GM19193 (cell line): ENCODE measurements around the gene LGR5.

ENCODE experiments used
- POLR2A ChIP-seq: IDR thresholded peaks from 4 replicates; pipeline ENCODE4 v1.6.1; 2011; ENCODE audit not compliant: insufficient read depth, insufficient read length; ENCODE audit errors: extremely low read depth

LGR5 gene

DNA sequence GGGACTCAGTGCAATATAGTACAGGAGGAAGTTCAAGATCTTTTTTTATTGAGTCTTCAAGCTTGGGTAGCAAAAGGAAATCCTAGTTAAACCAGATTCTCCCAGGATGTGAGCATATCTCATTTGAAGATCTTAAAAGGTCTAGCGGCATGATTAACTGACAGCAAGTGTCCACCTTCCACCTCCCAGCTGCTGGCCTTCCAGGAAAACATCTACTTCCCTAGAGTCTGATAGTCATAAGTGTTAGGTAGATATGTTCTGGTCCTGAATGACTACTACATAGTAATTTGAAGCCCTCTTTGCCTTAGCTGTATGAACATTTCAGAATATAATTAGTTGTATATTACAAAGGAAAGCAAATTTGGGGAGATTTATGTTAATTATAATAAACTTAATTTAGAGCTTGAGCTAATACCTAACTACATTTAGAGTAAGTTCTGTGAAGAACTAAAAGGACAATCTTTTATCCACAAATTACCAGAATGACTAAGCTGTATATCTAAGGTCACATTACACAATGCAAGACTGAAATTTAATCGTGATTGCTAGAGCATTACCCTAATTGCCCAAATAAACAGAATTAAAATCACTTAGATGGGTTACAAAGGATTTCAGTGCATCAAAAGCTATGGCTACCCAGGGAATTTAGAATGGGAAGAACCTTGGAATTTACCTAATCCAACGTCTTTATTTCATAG, 9.9 kb downstream of the LGR5 start:
- no peak for TF ChIP-seq POLR2A

DNA sequence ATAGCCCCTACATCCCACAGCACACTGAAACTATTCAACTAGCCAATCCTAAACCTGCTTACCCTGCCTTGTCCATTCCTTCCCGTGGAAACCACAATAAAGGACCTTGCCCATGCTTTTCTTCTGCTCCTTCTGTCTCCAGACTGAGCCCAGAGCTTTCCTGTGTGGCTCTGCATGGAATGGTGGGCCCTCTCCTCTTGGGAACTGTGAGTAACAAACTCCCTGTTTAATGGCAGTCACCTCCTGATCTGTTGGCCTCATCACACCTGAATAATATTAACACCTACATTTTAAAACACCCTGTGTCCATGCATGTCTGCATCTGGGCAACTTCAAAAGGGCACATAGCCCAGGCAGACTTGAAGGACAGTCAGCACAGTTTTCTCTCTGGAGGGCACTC, 12.4 kb downstream of the LGR5 start:
- no peak for TF ChIP-seq POLR2A

DNA sequence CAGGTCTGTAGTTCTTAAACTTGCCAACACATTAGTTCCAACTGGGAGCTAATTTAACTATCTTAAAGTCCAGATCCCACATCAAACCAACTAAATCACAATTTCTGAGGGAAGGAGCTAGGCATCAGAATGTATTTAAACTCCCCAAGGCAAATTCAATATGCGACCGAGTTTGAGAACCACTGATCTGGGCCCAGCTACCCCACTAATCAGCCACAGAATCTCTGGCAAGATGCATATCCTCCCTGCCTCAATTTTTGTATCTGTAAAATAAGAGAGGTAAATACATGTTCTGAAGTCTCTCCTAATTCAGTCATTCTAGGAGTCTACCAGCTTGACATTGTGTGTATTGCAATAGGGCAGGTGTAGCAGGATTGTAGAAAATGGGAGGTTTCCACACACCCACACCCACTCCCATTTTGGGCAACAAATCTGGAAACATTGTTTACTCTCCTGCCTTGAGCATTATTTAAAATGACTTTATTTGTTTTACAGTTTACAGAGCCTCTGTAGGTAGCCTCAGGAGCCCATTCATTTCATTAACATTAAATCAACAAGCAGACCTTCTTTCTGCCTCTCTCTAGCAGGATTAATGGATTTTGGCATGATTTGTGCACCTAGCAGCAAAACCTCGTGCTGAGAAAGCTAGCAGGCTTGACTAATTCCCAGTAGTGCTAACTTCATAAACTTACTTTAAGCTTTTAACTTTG, 15.6 kb downstream of the LGR5 start:
- no peak for TF ChIP-seq POLR2A

DNA sequence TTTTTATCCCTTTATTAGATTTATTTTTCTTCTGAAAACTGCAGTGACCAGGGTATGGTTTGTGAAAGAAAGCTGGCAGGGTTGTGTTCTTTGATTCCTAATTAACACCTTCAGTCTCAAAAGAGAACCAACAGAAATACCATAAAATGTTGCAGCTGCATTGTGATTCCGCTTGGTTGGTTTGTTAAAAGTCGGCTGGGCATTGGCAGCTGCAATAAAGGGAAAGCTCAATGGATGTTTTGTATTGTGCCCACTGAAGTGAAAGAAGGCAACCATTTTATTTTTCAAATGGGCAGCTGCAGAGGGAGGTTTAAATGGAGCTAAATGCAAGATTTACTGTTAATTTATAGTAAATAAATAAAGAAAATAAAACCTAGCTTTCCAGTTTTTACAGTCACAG, 16.7 kb downstream of the LGR5 start:
- TF ChIP-seq POLR2A, result no peak

DNA sequence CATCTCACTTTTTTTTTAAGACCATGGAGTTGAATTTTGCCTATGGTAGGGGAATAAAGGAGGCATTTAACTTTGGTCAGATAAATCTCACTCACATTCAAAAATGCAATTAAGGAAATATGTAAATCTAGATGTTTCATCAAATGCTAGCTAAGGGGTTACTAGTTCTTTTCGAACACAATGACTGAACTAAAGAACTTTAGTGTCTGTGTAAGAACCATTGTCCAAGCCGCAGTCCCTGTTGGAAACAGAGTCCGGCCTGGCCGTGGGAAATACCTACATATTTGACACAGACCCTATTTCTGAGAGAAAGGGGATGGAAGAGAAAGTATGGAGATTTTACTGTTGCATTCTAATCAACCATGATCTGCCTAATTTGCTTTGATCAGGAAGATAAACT, 17.4 kb downstream of the LGR5 start:
- TF ChIP-seq POLR2A, result no peak

DNA sequence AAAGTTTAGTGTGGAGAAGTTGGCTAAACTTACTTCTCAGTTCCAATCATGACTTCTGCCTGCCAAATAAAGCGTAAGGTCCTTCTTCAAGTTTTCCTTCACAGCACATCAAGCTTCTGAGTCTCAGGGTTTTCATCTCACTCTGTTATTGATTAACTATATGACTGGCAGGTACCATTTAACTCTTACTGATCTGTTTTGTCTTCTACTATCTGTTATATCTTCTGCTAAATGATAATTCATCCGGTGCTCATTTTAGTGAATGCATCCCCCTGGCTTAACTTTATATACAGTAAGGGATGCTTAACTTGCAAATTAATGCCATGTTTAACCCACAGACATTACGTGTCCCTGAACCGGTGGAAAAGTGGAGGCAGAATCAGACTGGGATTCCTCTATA, 20.7 kb downstream of the LGR5 start:
- TF ChIP-seq POLR2A, result no peak

DNA sequence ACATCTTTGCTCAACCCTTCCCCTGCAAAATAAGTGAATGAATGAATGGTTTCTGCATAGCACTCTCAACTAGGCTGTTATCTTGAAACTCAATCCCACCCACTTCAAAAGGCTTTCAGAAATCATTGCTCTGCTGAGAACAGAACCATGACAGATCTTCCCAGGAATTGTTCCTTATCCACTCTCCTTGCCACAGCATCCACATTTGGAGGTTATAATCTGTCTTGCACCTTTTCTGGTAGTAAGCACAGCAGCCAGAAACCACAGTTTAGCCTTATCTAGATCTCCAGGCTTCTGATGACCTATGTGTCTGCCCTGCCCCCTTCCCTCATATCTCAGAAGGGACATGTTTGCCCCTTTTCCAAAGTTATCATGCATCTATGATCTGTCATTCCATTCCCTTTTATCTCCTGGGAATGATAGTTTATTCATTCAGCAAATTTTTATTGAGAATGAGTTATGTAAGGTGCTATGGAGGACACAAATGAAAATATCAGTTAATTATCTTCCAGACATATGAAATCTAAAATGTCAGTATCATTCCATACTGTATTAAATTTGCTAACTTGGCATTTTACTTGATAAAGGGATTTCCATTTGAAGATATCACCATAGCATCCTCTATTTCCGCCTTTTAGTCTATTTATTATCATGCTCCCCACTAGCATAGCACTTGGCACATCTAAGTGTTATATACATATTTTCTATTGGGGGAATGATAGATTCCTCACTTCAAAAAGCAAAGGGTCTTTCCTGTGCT, 21.4 kb downstream of the LGR5 start:
- TF ChIP-seq POLR2A, result no peak

DNA sequence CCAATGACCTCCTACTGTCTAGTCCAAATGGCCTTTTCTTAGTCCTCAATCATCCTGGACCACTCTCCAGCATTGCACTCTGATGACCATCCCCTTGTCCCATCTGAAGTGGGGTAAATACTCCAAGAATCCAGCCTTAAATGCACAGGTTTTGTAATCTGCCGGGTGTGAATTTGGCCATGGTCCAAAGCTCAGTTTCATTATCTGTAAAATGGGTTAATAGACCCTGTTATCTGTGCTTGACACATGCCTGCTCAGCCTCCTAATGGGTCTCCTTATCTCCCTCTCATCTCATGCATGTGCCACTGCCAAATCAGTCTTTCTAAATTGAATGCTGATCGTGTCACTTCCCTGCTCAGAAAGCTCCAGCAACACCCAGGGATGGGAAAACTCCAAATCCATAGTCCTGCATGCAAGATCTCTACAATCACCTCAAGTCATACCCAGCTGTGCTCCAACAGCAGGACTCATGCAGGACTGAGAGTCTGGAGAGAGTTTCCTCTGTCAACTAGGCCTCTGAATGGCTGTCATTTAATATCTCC, 22.3 kb downstream of the LGR5 start:
- no peak for TF ChIP-seq POLR2A

DNA sequence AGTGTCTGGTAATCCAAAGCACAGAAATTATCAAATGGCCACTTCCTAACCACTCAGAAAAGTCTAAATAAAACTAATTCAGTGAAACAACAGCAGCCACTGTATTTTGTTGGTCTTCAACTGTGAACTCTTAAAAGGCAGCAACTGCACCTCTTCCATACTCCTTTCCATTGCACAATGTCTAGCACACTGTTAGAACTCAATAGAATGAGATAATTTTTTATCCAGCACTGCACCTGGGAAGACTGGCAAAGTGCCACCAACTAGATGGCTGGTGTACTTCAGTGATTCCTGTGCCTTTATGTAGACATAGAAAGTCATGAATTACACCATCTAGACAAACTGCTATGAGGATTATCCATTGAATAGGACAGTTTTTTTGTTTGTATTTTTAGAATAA, 26.2 kb downstream of the LGR5 start:
- TF ChIP-seq POLR2A, result no peak

DNA sequence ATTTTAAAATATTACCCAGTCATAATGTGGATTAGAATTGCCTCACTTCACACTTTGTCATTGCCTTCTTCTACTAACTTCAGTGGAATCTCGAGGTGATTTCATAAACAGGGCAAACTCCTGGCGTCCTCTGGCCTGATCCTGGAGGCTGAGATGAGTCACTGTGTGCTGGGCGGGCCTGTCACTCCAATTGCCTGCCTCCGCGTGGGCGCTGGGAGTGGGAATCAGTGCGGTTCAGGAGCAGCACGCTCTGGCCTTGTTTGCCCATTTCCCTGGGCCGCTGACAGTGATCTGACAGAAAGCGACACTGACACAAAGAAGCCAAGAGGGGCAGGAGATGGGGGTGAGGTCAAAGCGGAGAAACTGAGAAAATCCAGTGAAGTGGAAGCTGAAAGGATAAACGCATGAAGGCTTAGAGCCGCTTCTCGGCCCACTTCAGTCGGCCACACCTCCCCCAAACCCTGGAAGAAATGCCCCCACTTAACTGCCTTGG, 29.7 kb downstream of the LGR5 start:
- TF ChIP-seq POLR2A, result no peak

DNA sequence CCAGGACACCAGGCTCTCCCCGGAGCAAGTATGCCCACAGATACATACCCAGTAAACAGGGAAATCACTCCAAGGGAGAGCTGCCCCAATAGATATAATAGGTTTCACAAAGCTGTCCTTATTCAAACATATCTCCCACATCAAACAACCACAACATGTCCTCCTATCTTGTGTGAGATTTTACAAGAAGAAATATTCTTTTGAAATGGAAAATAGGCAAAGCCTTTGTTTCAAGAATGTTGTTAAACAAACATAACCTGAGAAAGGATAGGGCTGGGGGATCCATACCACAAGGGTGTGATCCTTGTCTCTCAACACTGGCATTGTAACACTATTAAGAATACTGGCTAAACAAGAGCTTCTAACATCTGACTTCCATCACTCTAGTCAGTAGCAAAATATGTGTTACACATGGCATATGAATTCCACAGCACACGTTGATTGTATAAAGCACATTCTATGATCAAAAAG, 32.9 kb downstream of the LGR5 start:
- no peak for TF ChIP-seq POLR2A

DNA sequence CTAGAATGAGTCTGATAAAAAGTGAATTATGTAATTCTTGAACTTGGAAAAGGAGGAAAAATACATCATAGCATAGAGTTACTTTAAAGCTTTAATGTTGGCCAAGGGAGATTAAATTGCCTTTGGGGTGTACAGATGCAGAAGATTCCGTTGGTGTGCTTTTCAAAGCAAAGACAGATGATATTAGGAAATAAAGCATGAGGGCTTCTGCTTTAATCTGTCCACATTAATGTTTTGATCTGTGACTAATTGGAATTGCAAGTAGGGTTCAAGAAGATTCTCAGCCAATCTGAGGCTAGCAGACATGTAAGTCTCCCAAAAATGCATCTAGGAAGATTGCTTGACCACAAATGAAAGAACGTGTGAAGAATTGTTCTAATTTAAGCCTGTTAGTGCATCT, 35.2 kb downstream of the LGR5 start:
- TF ChIP-seq POLR2A, result no peak

DNA sequence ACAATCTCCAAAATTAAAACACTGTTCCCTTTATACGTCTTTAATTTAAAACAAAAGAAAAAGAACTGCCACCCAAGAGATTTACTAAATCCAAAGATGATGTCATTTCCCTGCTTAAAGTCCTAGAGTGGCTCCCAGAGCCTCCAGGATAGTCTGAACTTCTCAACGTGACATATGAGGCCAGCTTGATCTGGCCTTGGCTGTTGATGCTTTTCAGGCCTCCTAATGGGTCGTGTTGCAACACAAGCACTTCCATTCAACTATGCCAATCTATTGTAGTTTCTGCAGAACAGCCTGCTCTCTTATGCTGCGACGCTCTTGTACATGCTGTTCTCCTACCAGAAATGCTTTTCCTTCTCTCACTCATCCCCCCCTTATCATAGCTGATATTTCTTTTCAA, 35.7 kb downstream of the LGR5 start:
- TF ChIP-seq POLR2A, result no peak

DNA sequence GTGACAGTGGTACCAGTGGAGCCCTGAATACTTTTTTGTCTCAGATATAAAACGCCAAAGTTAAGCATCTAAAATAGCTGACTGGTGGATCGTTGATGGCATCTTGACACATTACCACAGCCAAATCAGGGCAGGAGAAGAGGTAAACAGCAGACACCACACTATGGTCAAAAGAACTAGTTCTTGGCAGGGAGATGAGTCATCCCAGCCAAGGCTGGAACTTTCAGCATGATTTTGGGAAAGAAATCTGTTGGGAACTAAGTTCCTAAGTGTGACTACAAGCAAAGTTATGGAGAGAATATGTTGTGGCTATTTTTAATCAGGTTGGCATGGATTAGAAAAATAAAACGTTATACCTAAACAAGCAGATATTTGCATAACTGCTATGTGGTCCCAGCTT, 36.9 kb downstream of the LGR5 start:
- no peak for TF ChIP-seq POLR2A

DNA sequence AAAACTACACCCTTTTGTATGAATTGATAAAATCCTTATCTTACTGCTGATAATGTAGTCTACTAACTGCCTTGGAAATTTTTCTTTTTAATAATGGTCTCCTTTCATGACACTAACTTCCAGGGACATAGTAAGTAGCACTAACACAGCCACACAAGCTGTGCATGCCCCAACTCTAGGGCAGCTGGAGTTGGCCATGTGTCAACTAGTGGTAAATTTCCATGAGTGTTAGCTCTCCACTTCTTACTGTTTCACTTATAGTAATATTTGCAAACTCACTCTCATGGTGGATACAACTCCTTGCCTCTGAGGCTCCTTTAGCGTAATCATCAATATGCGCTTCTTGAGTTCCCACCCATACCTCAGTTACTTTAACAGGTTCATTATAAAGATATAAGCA, 38.0 kb downstream of the LGR5 start:
- no peak for TF ChIP-seq POLR2A
